Stimulated activated CD4-positive, alpha-beta T cell treated with anti-CD3 and anti-CD28 coated beads, Interleukin-2, amount 100 ng/mL, for 4 hours (primary cell): ENCODE data around the gene ABTB1.

ENCODE experiments used
- DNase-seq: peaks from one replicate; pipeline ENCODE4 v3.0.0-alpha.2; 2020; ENCODE audit warnings: low read depth

Gene ABTB1

DNA sequence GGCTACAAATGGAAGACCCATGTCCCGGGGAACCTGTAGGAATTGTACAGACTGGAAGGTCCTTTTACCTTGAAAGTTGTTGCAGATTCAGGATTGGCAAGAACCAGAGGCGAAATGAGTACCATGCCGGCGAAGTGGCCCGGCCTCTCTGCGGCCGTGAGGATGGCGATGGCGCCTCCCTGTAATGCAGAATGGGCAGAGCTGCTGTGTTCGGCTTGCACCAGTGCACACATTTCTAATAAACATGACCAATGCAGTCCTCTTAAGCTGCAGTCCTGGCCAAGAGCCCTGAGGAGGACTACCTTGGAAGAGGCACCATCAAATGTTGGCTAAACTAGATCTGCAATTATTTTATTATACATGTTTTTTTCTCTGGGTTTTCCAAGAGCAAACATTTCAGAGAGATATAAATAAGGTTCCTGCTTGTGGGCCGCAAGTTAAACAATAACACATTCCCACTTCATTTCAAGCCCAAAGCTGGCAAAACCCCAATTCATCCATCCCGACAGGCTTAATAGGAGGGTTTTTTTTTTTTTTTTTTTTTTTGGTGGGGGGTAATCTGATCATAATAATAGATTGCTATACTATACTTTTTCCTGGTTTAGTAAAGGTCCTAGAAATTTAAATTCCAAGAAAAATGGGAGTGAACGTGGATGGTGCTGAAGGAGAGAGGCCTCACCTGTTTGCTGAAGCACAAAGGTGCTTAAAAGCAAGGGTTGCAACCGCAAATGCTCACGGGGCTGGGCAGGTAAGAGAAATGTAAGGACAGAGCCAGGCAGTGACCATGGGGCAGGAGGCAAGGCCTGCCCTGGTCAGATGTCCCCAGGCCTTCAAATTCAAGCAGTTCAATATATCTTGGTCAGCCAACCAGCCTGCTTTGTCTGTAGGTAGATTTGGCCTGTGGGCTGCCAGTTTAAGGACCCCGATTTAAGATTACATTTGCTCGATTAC is 48.5 kb downstream of the ABTB1 start:
- DNase-seq: no peak

DNA sequence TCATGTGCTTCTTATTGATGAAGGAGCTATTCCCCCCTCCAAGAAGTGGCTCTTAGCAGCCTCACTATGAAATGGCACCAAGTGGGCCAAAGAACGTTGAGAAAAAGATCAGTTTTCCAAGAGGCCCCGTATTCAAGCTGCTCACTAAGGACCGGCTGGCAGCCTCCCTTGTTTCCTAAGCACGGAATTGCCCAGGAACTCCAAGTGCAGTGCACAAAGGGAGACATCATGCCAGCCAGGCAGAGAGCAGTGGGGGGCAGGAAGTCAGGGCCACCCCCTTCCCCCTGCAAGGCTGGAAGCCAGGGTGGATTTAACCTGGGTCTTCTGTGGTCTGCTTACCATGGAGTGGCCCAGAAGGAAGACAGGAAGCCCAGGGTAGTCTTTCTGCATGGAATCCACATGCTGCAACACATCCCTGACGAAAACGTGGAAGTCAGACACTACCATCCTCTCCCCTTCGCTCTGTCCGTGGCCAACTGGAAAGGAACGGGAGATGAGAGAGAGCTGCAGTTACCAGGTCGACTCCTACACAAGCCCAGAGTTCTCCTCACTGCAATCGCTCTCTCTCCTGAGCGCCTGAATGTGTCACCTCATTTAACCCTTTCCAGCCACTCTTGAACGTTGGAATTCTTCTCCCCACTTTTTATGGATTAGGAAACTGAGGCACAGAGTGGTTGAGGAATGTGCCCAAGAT is 49.5 kb downstream of the ABTB1 start:
- no peak for DNase-seq

DNA sequence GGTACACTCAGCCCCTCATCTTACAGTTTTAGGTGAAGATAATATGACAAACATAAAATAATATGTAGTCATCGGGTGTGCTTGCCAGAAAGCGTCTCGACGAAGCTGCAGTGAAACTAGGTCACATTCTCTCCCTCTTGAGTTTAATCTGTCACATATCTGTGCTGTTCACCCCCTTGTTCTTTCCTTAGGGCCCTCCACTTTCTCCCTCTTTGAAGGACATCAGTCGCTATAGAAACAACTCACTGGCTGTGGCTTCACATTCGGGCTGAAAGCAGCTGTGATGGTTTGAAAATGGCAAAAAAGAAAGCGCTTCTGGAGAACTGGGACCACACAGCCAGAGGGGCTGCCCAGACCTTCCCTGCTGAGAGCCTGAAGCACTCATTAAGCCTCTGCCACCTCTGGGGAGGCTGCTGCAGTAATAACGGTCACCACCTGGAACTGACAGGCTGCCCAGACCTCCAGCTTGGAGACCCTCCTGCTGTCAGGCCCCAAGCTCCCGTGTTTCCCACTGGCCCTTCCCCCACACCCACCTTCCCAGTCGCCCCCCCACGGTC is 50.3 kb downstream of the ABTB1 start:
- no peak for DNase-seq

DNA sequence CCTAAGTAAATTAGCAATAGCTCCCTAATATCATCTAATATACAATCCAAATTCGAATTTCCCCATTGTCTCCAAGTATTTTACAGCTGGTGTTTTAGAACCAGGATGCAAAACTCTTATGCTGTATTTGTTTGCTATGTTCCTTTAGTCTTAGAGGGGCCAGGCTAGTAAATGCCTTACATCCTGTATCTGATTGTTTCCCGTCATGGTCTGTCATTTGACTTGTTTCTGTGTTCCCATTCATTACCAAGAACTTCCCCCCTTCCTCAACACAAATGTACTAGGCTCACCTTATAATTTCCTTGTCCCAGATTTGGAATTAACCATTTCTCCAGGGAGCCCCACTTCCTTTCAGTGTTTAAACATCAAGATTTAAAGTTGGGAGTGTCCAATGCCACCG is 54.1 kb downstream of the ABTB1 start:
- no peak for DNase-seq

DNA sequence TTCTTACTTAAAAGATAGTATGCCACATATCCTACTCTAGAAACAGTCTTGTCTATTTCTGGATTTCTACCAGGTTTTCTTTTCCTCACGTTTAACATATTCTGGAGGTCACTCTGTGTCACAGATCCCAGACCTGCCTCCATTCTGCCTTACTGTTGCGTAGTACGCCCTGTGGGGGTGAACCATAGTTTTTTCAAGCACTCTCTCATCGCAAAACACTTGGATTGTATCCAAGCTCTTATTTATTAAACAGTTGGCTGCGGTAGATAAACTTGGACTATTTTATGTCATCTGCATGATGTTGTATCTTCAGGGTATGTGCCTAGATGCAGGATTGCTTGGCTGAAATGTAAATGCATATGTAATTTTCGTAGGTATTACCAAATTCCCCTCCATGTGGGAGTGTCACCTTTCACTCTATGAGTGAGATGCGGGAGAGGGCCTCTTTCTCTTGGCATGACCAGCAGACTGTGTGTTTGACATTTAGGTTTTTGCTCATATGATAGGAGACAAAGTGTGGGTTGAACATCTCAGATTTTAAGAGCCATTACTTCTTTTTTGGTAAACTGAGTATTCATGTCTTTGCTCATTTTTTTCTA is 55.8 kb downstream of the ABTB1 start:
- no peak for DNase-seq

DNA sequence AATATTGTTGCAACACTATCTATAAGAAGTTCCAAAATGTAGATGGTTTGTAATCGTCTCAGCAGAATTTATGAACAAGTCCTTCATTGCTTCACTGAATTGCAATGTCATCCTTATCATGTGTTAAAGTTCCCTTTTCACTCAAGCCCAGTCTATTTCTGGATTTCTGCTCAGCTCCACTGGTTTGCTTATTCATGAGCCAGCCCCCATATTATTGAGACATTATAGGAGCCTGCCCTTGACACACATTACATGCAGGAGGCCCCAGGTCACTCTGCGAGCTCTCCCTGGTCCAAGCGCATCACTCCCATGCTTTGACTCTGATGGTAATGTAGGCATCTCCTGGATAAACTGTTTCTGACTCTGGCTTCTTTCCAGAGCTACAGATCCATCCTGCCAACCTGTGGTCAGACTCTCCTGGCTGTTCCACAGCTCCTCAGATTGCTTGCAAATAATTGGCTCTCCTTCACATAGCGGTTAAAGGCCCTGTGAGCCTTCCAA is 56.9 kb downstream of the ABTB1 start:
- DNase-seq: no peak

DNA sequence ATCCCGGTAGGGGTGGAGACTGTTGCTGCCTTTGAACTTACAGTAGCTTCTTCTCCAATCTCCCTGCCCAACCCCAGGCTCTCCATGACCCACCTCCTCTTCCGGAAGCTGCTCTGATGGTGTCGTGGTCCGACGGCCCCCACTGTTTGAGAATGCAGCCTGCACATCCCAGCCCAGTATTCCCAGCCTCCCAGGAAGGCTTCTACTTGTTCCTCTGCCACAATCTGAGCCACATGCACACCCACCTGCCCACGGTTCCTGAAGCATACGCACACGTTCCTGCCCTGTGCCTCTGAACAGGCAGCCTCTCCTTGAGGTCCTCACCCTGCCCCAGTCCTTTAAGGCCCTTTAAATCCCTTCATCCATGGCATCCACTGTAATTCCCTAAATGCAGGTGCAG is 57.4 kb downstream of the ABTB1 start:
- no peak for DNase-seq
